Measurements from ENCODE around the gene UMAD1.

Gene UMAD1
- total RNA-seq, result 9.0 reads per million, percentile 30 among the genes with 10 or more reads in this experiment

DNA sequence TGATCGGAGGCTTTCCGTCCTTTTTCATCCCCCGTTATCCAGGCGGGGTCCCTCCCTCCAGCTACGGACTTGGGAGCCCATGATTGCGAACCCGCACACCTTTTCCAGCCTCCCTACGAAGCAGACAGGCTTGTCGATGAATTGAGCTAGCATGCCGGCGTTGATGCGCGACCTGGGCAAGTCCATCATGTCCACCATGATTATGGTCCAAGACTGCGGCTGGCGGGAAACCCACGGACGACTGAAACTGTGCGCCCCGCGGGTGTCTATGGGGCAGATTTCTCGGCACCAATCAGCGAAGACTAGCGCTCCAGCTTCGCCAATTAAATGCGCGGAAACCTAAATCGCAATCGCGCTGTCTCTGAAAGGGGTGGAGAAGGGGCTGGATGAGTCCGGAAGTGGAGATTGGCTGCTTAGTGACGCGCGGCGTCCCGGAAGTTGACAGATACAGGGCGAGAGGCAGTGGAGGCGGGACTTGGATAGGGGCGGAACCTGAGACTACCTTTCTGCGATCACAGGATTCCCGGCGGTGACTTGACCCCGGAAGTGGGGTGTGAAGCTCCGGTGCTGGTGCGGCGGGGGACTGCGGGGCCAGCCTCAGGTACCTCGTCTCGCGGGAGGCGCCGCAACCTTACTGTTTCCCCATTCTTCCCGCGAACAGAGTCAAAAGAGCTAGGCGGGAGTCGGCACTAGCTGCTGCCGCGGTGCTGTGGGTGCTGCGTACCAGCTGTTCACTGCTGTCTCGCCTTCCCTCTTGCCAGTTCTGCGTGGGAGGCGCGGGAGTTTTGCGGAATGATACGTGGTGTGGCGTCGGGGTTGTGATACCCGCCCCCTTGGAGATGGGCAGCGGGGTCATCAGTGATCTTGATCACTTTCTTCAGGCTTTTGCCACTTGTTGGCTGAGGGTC is at the start of gene UMAD1:
UMAD1 (plus strand) TSS at position 532 of the 908 bp plus-strand sequence. CDS start 32,620 bp downstream, outside the sequence.
- DNase-seq, result peak; percentile 97

DNA sequence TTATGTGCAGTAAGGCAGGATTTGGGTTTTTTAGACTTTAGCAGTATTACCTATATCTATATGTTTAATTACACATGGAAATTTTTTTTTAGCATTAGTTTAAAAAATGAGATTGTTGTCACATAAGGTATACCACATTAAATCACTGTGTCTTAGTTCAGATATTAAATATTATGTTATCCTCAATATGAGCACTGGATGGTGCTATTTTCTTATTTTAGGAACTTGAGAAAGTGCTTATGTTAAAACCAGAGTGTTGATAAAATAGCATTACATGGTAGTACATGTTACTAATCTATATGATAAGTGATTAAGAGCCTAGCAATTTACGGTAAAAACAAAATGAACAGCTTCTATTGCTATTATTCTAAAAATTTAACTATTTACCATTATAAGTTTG is 45.1 kb upstream of the UMAD1 start:
- DNase-seq, result no peak

DNA sequence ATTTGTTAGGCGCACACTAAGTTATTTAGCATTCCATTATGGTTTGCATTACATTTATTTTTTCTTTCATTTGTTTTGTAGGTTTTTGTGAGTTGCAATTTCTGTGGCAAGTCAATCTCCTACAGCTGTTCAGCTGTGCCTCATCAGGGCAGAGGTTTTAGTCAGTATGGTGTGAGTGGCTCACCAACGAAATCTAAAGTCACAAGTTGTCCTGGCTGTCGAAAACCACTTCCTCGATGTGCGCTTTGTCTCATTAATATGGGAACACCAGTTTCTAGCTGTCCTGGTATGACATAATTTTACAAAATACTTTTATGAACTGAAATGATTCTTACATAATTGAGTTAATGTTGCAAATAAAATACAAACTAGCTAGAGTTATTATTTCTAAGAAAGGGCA is 44.4 kb upstream of the UMAD1 start:
- DNase-seq, result no peak

DNA sequence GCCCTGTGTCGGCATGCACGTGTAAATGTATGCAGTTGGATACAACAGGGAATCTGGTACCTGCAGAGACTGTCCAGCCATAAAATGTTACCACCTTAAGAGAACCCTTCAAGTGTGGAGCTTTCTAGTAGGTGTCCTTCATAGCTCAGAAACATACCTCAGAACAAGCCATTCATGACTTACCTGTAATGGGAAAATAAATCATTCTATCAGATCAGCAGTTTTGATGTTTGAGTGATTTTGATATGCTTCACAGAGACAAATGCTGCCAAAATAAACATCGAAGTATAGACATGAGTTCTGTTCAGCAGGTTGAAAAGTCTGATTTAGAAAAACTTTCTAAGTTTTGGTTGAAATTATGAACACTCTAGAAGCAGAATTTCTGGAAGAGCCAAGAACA is 33.5 kb upstream of the UMAD1 start:
- DNase-seq, result no peak

DNA sequence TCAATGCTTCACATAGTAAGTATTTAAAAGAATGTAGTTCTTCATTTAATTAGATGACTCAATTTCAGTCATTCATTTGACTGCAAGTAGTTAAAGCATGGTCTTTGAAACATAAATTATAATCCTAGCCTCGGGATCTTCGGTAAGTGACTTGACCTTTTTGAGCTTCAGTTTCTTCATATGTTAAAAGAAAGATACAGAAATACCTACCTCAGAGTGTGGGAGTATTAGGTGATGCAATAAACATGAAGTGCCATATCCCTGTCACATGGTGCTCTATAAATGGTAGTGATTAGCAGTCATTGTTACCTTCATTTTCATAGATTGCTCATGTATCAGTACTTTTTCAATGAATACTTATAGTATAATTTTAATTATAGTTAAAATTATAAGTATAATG is 31.2 kb upstream of the UMAD1 start:
- no peak for DNase-seq

DNA sequence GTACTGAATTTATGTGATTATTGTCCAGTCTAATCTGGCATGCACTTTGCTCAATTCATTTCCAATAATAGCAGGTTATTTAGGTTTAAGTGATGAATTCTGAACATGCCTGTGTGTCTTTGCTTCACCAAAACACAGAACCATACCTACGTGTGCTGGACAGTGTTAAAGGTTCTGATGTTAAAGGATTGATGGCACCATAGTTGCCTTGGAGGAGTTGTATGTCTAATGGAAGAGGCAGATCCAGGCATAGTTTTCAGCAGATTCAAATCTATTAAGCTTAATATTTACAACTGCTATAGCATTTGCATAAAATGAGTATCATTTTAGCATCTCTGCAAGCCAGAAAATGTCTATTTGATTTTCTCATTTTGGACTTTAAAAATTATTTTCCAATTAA is 28.0 kb upstream of the UMAD1 start:
- DNase-seq, result no peak

DNA sequence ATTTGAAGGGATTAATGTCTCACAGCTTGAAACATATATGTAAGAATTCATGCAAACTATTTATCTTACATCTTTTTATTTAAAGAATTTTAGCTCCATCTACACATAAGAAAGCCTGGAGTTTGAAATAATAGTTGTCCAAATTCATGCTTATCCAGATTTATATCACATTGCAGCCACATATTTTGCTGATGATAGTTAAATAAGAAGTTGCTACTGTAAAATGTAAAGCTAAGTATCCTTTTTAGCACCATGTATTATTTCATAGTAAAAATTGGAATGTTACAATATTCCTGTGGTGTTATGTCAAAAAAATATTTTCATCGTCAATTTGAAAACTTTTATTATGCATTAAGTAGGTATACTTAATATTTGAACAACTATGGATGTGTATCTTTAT is 27.3 kb upstream of the UMAD1 start:
- no peak for DNase-seq

DNA sequence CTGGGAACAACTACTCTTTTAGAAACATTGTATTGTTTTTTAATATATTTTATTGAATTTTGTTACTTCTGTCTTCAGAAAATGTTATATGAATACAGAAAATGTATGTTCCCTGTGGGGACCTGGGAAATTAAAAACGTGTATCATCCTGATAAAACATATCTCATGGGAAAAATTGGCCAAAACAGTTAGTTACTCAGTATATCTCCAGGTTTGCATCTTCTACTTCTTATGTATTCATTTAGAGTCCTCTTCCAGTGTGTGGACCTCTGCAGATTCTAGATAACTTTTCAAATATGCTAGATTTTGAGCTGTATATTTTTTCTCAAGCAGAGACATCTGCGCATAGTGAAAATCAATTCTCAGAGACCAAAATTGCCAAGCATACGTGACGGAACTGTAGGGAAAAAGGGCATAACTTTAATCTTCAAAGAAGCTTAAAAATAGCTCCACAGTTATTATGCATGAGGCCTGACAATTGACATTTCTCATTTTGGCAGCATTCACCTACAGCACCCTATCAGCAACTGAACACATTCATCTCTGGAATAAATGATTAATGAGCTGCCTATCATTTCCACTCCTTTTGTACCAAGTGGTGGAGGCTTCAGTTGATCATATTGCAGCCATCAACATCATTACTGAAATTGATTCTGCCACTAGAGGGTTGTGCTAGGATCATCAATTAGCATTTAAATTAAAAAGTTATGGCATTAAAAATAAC is 26.4 kb upstream of the UMAD1 start:
- DNase-seq, result no peak

DNA sequence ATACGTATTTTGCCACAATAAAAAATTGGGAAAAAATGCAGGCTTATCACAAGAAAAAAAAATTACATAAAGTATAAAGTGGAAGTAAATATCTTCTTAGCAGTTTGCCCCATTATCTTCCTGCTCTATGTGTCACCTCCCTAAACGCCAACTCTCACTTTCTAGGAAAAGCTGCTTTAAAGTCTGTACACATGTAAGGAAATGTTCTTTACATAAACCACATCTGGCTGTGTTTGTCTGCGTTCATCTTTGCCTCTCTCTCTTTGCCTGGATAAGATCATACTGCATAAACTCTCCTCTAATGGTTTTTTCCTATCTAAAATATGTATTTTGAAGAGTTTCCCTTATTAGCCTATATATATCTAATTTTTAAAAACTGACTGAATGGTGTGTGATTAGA is 23.0 kb upstream of the UMAD1 start:
- no peak for DNase-seq

DNA sequence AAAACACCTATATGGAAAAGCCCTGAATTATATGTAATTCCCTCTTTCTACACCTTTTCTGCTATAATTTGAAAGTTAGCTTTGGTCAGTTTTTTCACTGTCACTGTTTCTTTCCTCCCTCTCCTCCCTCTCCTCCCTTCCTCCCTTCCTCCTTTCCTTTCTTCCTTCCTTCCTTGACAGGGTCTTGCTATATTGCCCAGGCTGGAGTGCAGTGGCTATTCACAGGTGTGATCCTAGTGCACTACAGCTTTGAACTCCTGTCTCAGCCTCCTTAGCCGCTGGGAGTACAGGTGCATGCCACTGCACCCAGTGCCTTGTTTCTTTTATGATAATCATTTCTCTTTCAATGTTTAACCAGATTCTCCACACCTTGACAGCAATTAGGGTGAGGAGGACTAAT is 22.1 kb upstream of the UMAD1 start:
- DNase-seq, result no peak

DNA sequence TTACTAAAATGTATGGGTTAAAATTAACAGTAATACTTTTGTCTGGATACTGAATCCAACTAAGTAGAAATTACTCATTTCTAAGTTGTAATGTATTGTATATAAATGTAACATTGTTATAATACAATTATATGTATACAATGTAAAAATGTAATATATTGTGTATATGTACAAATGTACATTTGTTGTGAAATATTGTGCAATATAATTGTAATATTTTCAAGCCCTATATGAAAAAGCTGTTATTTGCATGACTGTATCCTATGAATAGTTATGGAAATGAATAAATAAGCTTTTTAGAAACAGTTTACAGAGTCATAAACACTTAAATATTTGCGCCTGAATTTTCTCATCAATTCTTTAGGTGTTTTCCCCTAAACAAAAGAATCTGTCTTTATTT is 20.3 kb upstream of the UMAD1 start:
- DNase-seq, result no peak

DNA sequence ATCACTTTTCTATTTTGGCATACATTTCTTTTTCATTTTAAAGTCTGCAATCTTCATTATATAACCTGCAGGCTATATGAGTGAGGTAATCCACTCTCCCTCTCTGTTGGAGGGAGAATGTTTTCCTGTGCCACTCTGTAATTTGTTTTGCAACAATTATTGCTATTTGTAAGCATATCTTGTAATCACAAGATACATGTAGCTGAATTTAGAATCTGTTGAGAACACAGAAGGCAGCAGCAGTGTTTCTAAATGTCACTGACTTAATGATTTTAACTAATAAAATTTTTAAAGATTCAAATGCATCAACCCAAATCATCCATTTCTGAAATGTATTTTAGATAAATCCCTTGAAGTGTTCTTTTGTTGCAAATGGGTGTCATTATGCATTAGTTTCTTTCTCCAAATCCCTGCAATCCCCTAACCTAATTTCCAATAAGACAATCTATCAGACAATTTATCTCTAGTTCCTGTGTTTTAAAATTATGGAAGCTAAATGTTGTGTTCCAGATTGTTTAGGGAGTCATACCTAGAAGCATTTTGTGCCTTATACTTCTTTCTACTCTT is 19.8 kb upstream of the UMAD1 start:
- DNase-seq, result no peak

DNA sequence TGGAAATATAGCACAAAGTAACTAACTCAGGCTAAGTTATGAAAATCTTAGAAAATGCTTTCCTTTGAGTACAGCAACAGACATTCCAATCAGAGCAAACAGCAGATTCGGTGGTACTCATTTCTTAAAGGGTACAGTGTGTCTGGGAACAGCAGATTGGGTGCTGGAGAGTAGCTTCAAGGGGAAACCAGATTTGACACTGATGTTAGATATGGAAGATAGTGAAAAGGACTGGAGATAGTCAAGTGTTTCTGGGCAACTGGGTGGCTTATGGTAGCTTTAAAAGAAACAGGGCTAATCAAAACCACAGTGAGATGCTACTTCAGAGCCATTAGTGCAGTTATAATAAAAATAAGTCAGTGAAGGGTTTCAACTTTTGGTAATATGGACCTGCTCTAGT is 12.1 kb upstream of the UMAD1 start:
- no peak for DNase-seq

DNA sequence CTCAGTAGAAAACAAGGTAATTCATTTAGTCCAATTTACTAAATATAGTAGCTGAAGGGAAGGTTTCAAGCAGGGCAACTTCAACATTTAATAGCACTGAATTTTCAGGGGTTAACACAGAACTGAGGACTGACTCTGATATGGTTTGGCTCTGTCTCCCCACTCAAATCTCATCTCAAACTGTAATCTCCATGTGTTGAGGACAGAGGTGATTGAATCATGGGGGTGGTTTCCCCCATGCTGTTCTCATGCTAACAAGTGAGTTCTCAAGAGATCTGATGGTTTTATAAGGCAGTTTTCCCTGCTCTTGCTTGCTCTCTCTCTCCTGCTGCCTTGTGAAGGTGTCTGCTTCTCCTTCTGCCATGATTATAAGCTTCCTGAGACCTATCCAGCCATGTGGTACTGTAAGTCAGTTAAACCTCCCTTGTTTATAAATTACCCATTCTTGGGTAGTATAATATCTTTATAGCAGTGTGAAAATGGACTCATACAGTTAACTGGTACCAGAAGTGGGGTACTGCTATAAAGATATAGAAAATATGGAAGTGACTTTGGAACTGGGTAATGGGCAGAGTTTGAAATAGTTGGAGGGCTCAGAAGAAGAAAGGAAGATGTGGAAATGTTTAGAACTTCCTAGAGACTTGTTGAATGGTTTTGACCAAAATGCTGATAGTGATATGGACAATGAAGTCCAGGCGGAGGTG is 9.8 kb upstream of the UMAD1 start:
- no peak for DNase-seq

DNA sequence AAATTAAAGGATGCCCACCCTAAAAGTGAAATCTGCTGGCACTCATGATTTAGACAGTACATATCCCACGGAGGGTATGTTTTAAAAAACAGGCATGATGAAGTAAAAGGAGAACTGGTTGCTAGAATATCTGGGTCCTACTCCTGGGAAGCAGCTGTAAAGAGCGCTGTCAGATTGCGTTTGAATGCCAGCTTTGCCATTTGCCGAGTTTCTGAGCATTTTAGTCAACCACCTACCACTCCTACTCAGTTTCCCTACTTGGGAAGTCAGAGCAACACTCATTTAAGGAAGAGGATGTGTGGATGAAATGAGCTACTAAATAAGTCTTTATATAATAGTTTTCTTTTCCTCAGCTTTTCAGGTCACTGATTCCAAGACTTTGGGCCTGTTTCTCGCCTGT is 1.1 kb upstream of the UMAD1 start:
- no peak for DNase-seq

DNA sequence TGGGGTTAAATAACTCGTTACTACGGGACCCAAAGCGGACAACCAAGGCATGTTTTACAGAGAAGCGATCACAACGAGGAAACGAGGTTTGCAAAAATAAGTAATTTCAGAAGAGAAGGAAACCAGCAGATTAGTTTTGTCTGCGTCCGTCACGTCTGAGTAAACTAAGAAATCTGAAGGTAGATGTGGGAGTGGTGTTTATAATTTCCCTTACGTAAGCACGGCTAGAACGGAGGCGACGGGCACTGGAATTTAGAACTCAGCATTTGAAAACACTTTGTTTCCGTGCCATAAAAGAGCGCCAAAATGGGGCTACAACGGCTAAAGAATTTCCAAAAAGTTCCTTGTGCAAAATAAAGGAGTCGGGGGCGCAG is 718 bp upstream of the UMAD1 start:
- peak; percentile 51 for DNase-seq

DNA sequence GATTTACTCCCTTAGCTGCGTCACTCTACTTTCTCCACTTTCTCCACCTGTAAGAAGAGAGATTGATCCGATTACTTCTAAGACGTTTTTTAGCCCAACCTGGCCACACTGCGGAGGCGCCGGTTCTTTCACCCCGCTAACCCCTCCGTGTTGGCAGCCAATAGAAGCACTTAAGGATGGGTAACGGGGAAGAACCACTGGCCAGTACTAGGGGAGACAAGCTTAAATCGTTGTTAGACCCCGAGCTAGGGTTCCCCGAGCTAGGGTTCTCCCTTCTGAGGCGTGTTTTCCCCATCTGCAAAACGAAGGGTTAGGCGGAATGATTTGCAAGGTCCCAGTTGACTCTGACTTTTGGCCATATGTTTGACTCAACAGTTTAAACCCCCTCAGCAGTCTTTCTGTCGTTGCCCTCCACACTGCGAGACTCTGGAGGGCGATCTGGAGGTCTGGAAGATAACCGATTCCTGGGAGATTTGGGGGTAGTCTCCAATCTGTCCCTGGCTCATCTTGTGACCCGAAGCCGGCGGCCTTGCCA is 644 bp downstream of the UMAD1 start:
- DNase-seq, result no peak

DNA sequence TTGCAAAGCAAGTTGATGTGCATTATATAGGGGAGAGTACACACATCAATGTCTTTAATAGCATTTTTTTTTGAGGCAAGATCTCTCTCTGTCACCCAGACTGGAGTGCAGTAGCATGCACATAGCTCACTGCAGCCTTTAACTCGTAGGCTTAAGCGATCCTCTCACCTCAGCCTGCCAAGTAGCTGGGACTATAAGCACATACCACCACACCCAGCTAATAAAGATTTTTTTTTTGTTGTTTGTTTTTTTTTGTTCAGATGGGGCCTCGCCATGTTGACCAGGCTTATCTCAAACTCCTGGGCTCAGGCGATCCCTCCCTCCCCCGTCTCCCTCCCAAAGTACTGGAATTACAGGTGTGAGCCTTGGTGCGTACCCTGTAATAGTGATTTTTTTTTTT is 1.5 kb downstream of the UMAD1 start:
- no peak for DNase-seq

DNA sequence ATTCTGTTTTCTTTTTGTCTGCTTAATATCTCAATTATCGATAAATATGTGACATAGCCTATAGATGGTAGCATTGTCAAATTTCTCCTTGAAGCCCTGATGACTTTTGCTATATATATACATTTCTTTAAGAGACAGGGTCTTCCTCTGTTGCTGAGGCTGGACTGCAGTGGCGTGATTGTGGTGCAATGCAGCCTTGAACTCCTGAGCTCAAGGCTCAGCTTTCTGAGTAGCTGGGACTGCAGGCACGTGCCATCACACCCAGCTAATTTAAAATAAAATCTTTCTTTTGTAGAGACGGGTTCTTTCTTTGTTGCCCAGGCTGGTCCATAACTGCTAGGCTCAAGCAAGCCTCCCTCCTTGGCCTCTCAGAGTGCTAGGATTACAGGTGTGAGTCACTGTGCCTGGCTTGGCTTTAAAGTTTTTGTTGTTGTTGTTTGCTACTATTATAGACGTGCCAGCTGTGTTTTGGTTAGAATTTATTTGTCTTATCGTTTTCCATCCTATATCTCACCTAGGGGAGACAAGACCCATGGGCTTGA is 7.0 kb downstream of the UMAD1 start:
- DNase-seq, result no peak

DNA sequence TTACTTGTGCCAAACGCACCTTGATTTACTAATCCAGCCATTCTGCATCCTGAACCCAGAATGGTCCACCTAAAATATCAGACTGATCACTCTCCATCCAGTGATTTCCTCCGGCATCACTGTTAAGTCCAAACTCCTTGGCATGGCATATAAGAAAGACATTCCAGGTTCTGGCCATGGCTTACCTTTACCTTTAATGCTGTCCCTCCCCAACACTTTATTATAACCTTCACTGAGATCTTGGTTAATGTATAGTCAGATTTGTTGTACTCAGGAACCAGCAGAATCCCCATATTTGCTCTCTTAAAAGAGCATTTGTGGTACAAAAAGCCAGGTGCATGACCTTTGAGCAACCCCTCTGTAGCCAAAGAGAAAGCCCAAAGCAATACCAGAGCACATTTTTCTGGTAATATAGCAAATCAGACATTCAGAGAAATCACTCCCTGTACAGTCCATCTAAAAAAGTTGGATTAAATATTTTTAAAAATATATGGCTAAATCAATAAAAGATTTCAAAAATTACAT is 10.2 kb downstream of the UMAD1 start:
- no peak for DNase-seq

DNA sequence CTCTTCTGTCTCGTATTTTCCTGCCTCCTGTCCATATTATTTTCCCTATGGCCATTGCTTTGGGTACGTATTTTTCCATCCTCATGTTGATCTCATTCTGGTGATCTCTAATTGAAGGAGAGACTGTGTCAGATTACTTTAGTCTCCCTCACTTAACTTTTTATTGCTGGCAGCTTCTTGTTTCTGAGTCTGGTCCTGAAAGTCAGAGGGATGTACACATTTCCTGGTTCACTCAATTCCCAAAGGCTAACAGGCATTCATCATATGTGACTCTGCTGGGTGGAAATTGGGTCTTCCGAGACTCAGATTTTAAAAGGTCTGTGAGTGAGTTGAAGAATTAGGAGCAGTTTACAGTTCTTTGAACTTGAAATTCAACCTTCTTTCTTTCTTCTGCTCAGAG is 10.9 kb downstream of the UMAD1 start:
- no peak for DNase-seq

DNA sequence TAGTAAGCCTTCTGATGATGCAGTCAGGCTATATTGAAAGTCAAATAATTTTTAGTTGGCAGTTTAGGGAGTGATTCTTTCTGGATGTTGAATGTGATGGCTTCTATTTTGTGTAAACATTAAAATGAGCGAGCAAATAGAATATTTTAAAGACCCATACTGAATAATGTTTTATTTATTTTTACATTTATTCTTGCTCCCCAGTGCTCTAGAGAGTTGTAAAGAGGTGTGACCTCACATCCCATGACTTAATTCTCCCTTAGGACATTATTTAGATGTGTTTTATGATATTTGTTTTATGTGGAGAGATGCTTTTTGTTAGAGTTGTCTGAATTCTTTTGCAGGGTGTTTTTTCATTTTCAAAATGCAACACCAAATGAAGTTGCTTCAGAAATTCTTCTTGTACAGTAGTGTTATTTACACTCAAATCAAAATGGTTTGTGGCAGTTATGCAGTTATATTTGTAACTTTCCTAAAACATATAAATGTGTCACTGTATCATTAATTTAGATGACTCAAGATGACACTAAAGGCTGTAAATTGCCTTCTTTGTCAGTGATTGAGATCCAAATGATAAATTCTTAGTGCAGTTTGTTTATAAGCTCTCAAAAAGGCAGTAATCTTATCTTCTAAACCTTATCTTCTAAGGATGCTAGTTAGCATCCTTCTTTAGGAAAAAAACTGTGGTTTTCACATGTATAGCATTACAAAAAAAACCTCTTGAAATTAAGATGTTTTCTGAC is 12.4 kb downstream of the UMAD1 start:
- DNase-seq, result no peak
